Endothelial cell of umbilical vein (primary cell): ENCODE data around the gene LCOR.

Experiments
- CTCF ChIP-seq, 2 donors: IDR thresholded peaks; 1 replicate in 1 of 2; 2 replicates in 1 of 2; pipeline ENCODE4 v1.5.1; 2011; ENCODE audit warnings: low read length in 2 of 2, mild to moderate bottlenecking in 2 of 2, moderate library complexity in 2 of 2, control low read depth in 1 of 2, inconsistent platforms in 1 of 2, low read depth in 1 of 2; ENCODE audit not compliant: insufficient read depth in 1 of 2; ENCODE audit errors: extremely low read depth in 1 of 2
- MYC ChIP-seq: IDR thresholded peaks from one replicate; pipeline ENCODE4 v1.6.1; 2011; ENCODE audit warnings: mild to moderate bottlenecking, low read depth, low read length
- POLR2A ChIP-seq: IDR thresholded peaks from 2 replicates; pipeline ENCODE4 v1.6.1; 2012; ENCODE audit warnings: low read depth, mild to moderate bottlenecking, control low read depth, low read length
- POLR2AphosphoS5 ChIP-seq: IDR thresholded peaks from 2 replicates; pipeline ENCODE4 v1.6.1; 2012; ENCODE audit warnings: low read depth, mild to moderate bottlenecking, control low read depth, low read length, moderate library complexity; ENCODE audit not compliant: insufficient read depth
- TF ChIP-seq, protein P1 (sequence below): IDR thresholded peaks from 2 replicates; pipeline ENCODE4 v1.6.1; 2011; ENCODE audit not compliant: insufficient read depth, insufficient read length

DNA sequence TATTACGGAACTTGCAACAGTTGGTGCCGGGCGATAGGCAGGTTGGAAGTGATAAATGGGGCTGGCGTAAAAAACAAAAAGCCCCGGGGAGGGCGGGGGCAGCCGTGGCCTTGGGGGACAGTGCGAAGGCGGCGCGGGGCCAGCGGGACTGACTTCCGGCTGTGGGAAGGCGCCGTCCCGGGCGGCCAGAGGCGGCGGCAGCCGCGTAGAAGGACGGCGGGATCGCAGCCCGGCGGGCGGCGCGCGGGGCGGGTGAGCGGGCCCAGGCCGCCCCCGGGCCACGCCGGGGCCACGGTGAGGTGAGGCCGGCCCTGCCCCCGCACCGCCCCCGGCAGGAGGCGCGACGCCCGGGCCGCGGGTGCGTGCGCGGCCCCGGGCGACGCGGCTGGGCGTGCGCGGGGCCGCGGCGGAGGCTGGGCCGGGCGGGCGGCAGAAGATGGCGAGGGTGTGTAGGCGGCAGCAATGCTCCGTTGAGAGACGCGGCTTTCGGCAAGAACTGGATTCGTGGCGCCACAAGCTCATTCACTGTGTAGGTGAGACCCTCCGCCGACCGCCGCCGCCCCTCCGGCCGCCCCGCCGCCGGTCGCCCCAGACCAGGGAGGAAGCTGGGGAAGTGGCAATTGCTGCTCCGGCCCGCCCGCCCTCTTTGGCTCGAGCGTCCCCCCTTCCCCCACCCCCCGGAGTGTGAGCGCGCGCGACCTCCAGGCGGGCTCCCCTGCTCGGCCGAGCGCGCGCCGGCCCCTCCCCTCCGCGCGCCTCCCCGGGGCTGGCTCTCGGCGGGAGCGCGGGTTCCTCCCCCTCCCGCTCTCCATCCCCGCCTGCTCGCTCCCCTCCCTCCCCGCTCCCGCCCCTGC, at the start of gene LCOR:
- TF ChIP-seq CTCF (IDR thresholded peaks at IDR 0.05; ENCODE audit: extremely low read depth in 1 of 2, insufficient read depth in 1 of 2, low read depth in 1 of 2, low read length in 2 of 2) (no peak), POLR2A (peak; percentile 87), POLR2AphosphoS5 (peak; percentile 79), MYC (no peak)
- TF ChIP-seq, protein P1, sequence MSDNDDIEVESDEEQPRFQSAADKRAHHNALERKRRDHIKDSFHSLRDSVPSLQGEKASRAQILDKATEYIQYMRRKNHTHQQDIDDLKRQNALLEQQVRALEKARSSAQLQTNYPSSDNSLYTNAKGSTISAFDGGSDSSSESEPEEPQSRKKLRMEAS: no peak
